ENCODE measurements around the gene LARP1. TPM values are rescaled to one million over a fixed set of nuclear protein-coding genes. Genes with fewer than 3 reads are reported as not detected.

Gene LARP1
- 100 to 1,000 TPM; 109 to 192 (median 133) TPM for total RNA-seq

- peak within 1 kb of the TSS; percentile 69 to 93 (median 75) for H3K4me3 ChIP-seq (replicated peaks in 1 of 3)
- no peaks in the 10 kb centered on the region for H3K27me3 ChIP-seq
- no peaks in the 10 kb centered on the region for H3K36me3 ChIP-seq
- peak within 1 kb of the TSS; percentile 98 to 100 (median 100) for H3K27ac ChIP-seq
- no peaks in the 10 kb centered on the region for H3K9me3 ChIP-seq
- H3K4me1 ChIP-seq, result peaks cover 42 to 45% of the 10 kb centered on the region in 2 donors
- WGBS, 2 donors, result 0% methylated on average over 8 of the region's 75 CpGs; no CpG with 5 or more reads in 1 of the 2 donors
- DNase-seq, result peak; percentile 69 to 74
- intact Hi-C loops (cut with DNase I), result loop anchor here (10.0 kb wide), 1 partner anchor 99 kb away; the partner anchor contains the start of genes CNOT8 and FAXDC2
- TF ChIP-seq, protein P1, sequence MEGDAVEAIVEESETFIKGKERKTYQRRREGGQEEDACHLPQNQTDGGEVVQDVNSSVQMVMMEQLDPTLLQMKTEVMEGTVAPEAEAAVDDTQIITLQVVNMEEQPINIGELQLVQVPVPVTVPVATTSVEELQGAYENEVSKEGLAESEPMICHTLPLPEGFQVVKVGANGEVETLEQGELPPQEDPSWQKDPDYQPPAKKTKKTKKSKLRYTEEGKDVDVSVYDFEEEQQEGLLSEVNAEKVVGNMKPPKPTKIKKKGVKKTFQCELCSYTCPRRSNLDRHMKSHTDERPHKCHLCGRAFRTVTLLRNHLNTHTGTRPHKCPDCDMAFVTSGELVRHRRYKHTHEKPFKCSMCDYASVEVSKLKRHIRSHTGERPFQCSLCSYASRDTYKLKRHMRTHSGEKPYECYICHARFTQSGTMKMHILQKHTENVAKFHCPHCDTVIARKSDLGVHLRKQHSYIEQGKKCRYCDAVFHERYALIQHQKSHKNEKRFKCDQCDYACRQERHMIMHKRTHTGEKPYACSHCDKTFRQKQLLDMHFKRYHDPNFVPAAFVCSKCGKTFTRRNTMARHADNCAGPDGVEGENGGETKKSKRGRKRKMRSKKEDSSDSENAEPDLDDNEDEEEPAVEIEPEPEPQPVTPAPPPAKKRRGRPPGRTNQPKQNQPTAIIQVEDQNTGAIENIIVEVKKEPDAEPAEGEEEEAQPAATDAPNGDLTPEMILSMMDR (IDR thresholded peaks at IDR 0.05), result no peak
- peak in 1 of 2 donors; percentile 44 for TF ChIP-seq POLR2A (IDR thresholded peaks at IDR 0.05)
Observed at GRCh38 chr5:154755361-154756008, at the start of gene LARP1. Gene LARP1, plus strand, starts transcription at chr5:154755377. Its CDS starts 381 bp downstream, at chr5:154755758.

DNA sequence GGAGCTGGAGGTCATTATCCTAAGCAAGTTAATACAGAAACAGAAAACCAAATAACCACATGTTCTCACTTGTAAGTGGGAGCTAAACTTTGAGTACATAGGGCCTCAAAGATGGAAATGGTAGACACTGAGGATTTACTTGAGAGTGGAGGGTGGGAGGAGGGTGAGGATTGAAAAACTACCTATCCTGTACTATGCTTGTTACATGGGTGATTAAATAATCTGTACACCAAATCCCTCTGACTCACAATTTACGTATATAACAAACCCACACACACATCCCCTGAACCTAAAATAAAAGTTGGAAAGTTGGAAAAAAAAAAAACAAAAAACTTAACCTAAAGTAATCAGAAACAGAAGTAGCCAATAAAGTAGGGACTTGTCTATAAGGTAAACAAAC, 48.8 kb upstream of the LARP1 start:
- no peak for DNase-seq
- TF ChIP-seq POLR2A (IDR thresholded peaks at IDR 0.05), result no peak
- TF ChIP-seq, protein P1 (IDR thresholded peaks at IDR 0.05), result no peak
- WGBS, 2 donors, result 96 to 100% methylated on average over 1 of the region's 1 CpG
- intact Hi-C loops (cut with DNase I), result no loop called here
- H3K4me3 ChIP-seq (replicated peaks in 1 of 3), result no peak overlapping the region
- no peaks in the 10 kb centered on the region for H3K36me3 ChIP-seq
- no peak overlapping the region for H3K27ac ChIP-seq
- no peaks in the 10 kb centered on the region for H3K27me3 ChIP-seq
- H3K9me3 ChIP-seq, result no peaks in the 10 kb centered on the region
- H3K4me1 ChIP-seq, result peaks cover 11 to 12% of the 10 kb centered on the region in 2 donors

GRCh38 chr5:154707641-154708040, 47.5 kb upstream of the LARP1 start:
- H3K4me3 ChIP-seq (replicated peaks in 1 of 3), result no peak overlapping the region
- no peaks in the 10 kb centered on the region for H3K36me3 ChIP-seq
- intact Hi-C loops (cut with DNase I), result no loop called here
- H3K9me3 ChIP-seq, result no peaks in the 10 kb centered on the region
- H3K4me1 ChIP-seq, result peaks cover 3 to 13% of the 10 kb centered on the region in 2 donors
- DNase-seq, result no peak
- WGBS, 2 donors, result 92 to 95% methylated on average over 5 of the region's 5 CpGs
- TF ChIP-seq POLR2A (IDR thresholded peaks at IDR 0.05), result no peak
- TF ChIP-seq, protein P1 (IDR thresholded peaks at IDR 0.05), result no peak
- no peaks in the 10 kb centered on the region for H3K27me3 ChIP-seq
- H3K27ac ChIP-seq, result no peak overlapping the region

GRCh38 chr5:154708207-154708606, 47.0 kb upstream of the LARP1 start:
- H3K36me3 ChIP-seq, result no peaks in the 10 kb centered on the region
- H3K27me3 ChIP-seq, result no peaks in the 10 kb centered on the region
- WGBS, 2 donors, result 66 to 77% methylated on average over 6 of the region's 6 CpGs
- peaks cover 9 to 16% of the 10 kb centered on the region in 2 donors for H3K4me1 ChIP-seq
- H3K27ac ChIP-seq, result no peak overlapping the region
- no peak overlapping the region for H3K4me3 ChIP-seq (replicated peaks in 1 of 3)
- DNase-seq, result no peak
- intact Hi-C loops (cut with DNase I), result no loop called here
- H3K9me3 ChIP-seq, result no peaks in the 10 kb centered on the region
- TF ChIP-seq, protein P1 (IDR thresholded peaks at IDR 0.05), result no peak
- no peak for TF ChIP-seq POLR2A (IDR thresholded peaks at IDR 0.05)

- WGBS, 2 donors, result 92 to 95% methylated on average over 5 of the region's 5 CpGs
- H3K9me3 ChIP-seq, result no peaks in the 10 kb centered on the region
- H3K4me1 ChIP-seq, result peaks cover 15 to 22% of the 10 kb centered on the region in 2 donors
- no peak overlapping the region for H3K27ac ChIP-seq
- TF ChIP-seq POLR2A (IDR thresholded peaks at IDR 0.05), result no peak
- TF ChIP-seq, protein P1 (IDR thresholded peaks at IDR 0.05), result no peak
- H3K4me3 ChIP-seq (replicated peaks in 1 of 3), result no peak overlapping the region
- DNase-seq, result no peak
- H3K36me3 ChIP-seq, result no peaks in the 10 kb centered on the region
- H3K27me3 ChIP-seq, result no peaks in the 10 kb centered on the region
- intact Hi-C loops (cut with DNase I), result no loop called here
Observed at GRCh38 chr5:154708846-154709245, 46.3 kb upstream of the LARP1 start.
